H9 (cell line): Measurements from ENCODE around the gene ABCB11. TPM values are rescaled to one million over a fixed set of nuclear protein-coding genes. Genes with fewer than 3 reads are reported as not detected.

ENCODE experiments used
- DNase-seq: peaks from one replicate; pipeline ENCODE4 v3.0.0-alpha.2; 2017
- H2AFZ ChIP-seq: one replicate; pipeline ENCODE4 v1.6.1; 2013; ENCODE audit warnings: mild to moderate bottlenecking, low read length, control low read depth, moderate library complexity
- H2AK5ac ChIP-seq: 2 replicates; pipeline ENCODE4 v1.6.1; 2013; ENCODE audit warnings: low read length, control low read depth, mixed read lengths; ENCODE audit not compliant: insufficient read length
- H2BK120ac ChIP-seq: one replicate; pipeline ENCODE4 v1.6.1; 2013; ENCODE audit warnings: low read depth, mild to moderate bottlenecking, low read length, control low read depth, inconsistent platforms; ENCODE audit not compliant: poor library complexity, severe bottlenecking
- H2BK12ac ChIP-seq: 2 replicates; pipeline ENCODE4 v1.6.1; 2013; ENCODE audit warnings: low read length, control low read depth, mixed read lengths, low read depth; ENCODE audit not compliant: insufficient read length
- H2BK15ac ChIP-seq: 2 replicates; pipeline ENCODE4 v1.6.1; 2013; ENCODE audit warnings: low read depth, low read length, control low read depth
- H2BK20ac ChIP-seq: one replicate; pipeline ENCODE4 v1.6.1; 2013; ENCODE audit warnings: low read depth, mild to moderate bottlenecking, low read length, control low read depth, inconsistent platforms; ENCODE audit not compliant: poor library complexity, severe bottlenecking
- H2BK5ac ChIP-seq: 2 replicates; pipeline ENCODE4 v1.6.1; 2013; ENCODE audit warnings: low read length, control low read depth, mixed read lengths; ENCODE audit not compliant: insufficient read length
- H3K14ac ChIP-seq: 2 replicates; pipeline ENCODE4 v1.6.1; 2013; ENCODE audit warnings: low read length, control low read depth; ENCODE audit not compliant: insufficient read depth
- H3K18ac ChIP-seq: 2 replicates; pipeline ENCODE4 v1.6.1; 2013; ENCODE audit warnings: low read depth, mild to moderate bottlenecking, mixed read lengths, low read length, control low read depth; ENCODE audit not compliant: insufficient read length
- H3K23ac ChIP-seq: 2 replicates; pipeline ENCODE4 v1.6.1; 2013; ENCODE audit warnings: low read length, control low read depth, mixed read lengths, low read depth; ENCODE audit not compliant: insufficient read length
- H3K23me2 ChIP-seq: 2 replicates; pipeline ENCODE4 v1.6.1; 2013; ENCODE audit warnings: low read depth, mild to moderate bottlenecking, mixed read lengths, low read length, control low read depth; ENCODE audit not compliant: insufficient read length, poor library complexity, severe bottlenecking
- H3K27ac ChIP-seq: 2 replicates; pipeline ENCODE4 v1.5.1; 2013; ENCODE audit warnings: low read length, control low read depth, mixed read lengths, low read depth; ENCODE audit not compliant: insufficient read length
- H3K27me3 ChIP-seq: 2 replicates; pipeline ENCODE4 v1.6.1; 2013; ENCODE audit warnings: low read length, control low read depth, inconsistent platforms; ENCODE audit not compliant: insufficient read depth
- H3K4ac ChIP-seq: 2 replicates; pipeline ENCODE4 v1.6.1; 2013; ENCODE audit warnings: low read depth, mild to moderate bottlenecking, control low read depth, inconsistent platforms, low read length, moderate library complexity
- H3K4me1 ChIP-seq: 2 replicates; pipeline ENCODE4 v1.6.1; 2013; ENCODE audit warnings: low read length, control low read depth, inconsistent platforms; ENCODE audit not compliant: insufficient read depth
- H3K4me2 ChIP-seq: 2 replicates; pipeline ENCODE4 v1.6.1; 2013; ENCODE audit warnings: low read length, control low read depth, mixed read lengths; ENCODE audit not compliant: insufficient read length, insufficient read depth
- H3K56ac ChIP-seq: 2 replicates; pipeline ENCODE4 v1.6.1; 2013; ENCODE audit warnings: low read depth, mild to moderate bottlenecking, mixed read lengths, low read length, control low read depth; ENCODE audit not compliant: insufficient read length
- H3K79me1 ChIP-seq: 2 replicates; pipeline ENCODE4 v1.6.1; 2013; ENCODE audit warnings: low read depth, mild to moderate bottlenecking, moderate library complexity, low read length, control low read depth, inconsistent platforms; ENCODE audit not compliant: insufficient read depth, poor library complexity, severe bottlenecking
- H3K79me2 ChIP-seq: 2 replicates; pipeline ENCODE4 v1.6.1; 2013; ENCODE audit warnings: low read length, control low read depth, inconsistent platforms; ENCODE audit not compliant: insufficient read depth
- H3K9ac ChIP-seq: 2 replicates; pipeline ENCODE4 v1.6.1; 2013; ENCODE audit warnings: low read length, control low read depth, mixed read lengths; ENCODE audit not compliant: insufficient read length; ENCODE audit errors: extremely low read depth
- H3K9me3 ChIP-seq: one replicate; pipeline ENCODE4 v1.6.1; 2013; ENCODE audit warnings: low read depth, low read length, inconsistent platforms; ENCODE audit not compliant: control insufficient read depth
- H3T11ph ChIP-seq: one replicate; pipeline ENCODE4 v1.6.1; 2013; ENCODE audit warnings: mild to moderate bottlenecking, low read length, control low read depth, inconsistent platforms
- H4K20me1 ChIP-seq: one replicate; pipeline ENCODE4 v1.6.1; 2013; ENCODE audit not compliant: control insufficient read depth, insufficient read length, insufficient read depth
- H4K5ac ChIP-seq: 2 replicates; pipeline ENCODE4 v1.6.1; 2013; ENCODE audit warnings: low read depth, mild to moderate bottlenecking, mixed read lengths, low read length, control low read depth; ENCODE audit not compliant: insufficient read length
- H4K8ac ChIP-seq: replicated peaks from 2 replicates; pipeline ENCODE4 v1.6.1; 2013; ENCODE audit warnings: low read length, control low read depth, mixed read lengths, low read depth; ENCODE audit not compliant: insufficient read length
- H4K91ac ChIP-seq: 2 replicates; pipeline ENCODE4 v1.6.1; 2013; ENCODE audit warnings: low read depth, mild to moderate bottlenecking, moderate library complexity, mixed read lengths, low read length, control low read depth; ENCODE audit not compliant: insufficient read length
- H3K27ac Mint-ChIP-seq, 3 experiments: 2 replicates in 2 of 3; 3 replicates in 1 of 3; pipeline ENCODE4 v1.8.0; 2020 to 2021; ENCODE audit warnings: mixed read lengths in 3 of 3, mild to moderate bottlenecking in 1 of 3, moderate library complexity in 1 of 3
- H3K27me3 Mint-ChIP-seq: 2 replicates; pipeline ENCODE4 v1.8.0; 2021; ENCODE audit warnings: low read depth, mild to moderate bottlenecking, moderate library complexity, mixed read lengths
- H3K36me3 Mint-ChIP-seq, 3 experiments: 2 replicates in 2 of 3; 3 replicates in 1 of 3; pipeline ENCODE4 v1.8.0; 2020 to 2021; ENCODE audit warnings: low read depth in 3 of 3, mixed read lengths in 3 of 3; ENCODE audit not compliant: insufficient read depth in 1 of 3
- H3K4me1 Mint-ChIP-seq, 2 experiments: 2 replicates each; pipeline ENCODE4 v1.8.0; 2020; ENCODE audit warnings: mixed read lengths in 2 of 2
- H3K4me3 Mint-ChIP-seq, 2 experiments: 2 replicates in 1 of 2; 3 replicates in 1 of 2; pipeline ENCODE4 v1.8.0; 2020 to 2021; ENCODE audit warnings: mild to moderate bottlenecking in 2 of 2, mixed read lengths in 2 of 2, moderate library complexity in 1 of 2
- H3K9me3 Mint-ChIP-seq, 2 experiments: 2 replicates in 1 of 2; 3 replicates in 1 of 2; pipeline ENCODE4 v1.8.0; 2020; ENCODE audit warnings: mild to moderate bottlenecking in 2 of 2, mixed read lengths in 2 of 2, moderate library complexity in 1 of 2
- WGBS: extraction: QIAGEN DNeasy Blood & Tissue Kit; methylation state at CpG from one replicate; pipeline ENCODE4 v1.1.7; 2013; ENCODE audit warnings: missing lambda C conversion rate, low lambda C conversion rate, mixed read lengths; ENCODE audit not compliant: insufficient read length; ENCODE audit errors: extremely low coverage; 5-methylcytosine and 5-hydroxymethylcytosine counted together
- total RNA-seq: library from RNA; stranded (reverse); gene quantifications from 2 replicates; pipeline ENCODE4 v1.2.1, GENCODE V29; 2021
- TF ChIP-seq, protein P1 (sequence below): fragments of 200-600 bp; sonication (generic); conservative IDR thresholded peaks from 3 replicates; pipeline ENCODE4 v1.8.0; 2021; ENCODE audit warnings: antibody characterized with exemption, mild to moderate bottlenecking

The ABCB11 gene
- total RNA-seq, 1 experiment from 2014 or later = not detected

DNA sequence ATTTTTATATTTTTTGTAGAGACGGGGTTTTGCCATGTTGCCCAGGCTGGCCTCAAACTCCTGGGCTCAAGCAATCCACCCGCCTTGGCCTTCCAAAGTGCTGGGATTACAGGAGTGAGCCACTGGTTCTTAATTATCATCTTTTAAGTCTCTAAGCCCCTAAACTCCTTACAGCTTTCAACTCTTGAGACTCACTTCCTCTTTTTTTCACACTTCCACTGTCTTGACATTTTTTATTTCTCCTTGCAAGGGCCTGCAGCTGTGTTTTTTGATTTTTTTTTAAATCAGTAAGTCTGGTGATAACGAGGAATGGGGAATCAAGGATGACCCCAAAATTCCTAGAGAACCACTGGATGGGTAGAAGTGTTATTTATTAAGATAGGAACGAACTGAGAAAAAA is 8.6 kb upstream of the ABCB11 start:
- Histone ChIP-seq H2BK120ac (no peak overlapping the region), H3K79me2 (no peaks in the 10 kb centered on the region), H2BK12ac (no peak overlapping the region), H2AK5ac (no peak overlapping the region), H3K79me1 (no peaks in the 10 kb centered on the region), H3T11ph (no peak overlapping the region), H4K20me1 (no peaks in the 10 kb centered on the region), H3K23ac (no peak overlapping the region), H3K9ac (no peak overlapping the region), H4K5ac (no peak overlapping the region), H2BK5ac (no peak overlapping the region), H3K18ac (no peak overlapping the region), H3K27ac (no peak overlapping the region), H2AFZ (no peak overlapping the region), H3K4me1 (no peaks in the 10 kb centered on the region), H3K27me3 (no peaks in the 10 kb centered on the region), H3K56ac (no peak overlapping the region), H3K14ac (no peak overlapping the region), H3K23me2 (no peaks in the 10 kb centered on the region), H3K9me3 (no peaks in the 10 kb centered on the region), H3K4me2 (no peak overlapping the region), H2BK20ac (no peak overlapping the region), H4K8ac (no peak overlapping the region), H3K4ac (no peak overlapping the region), H4K91ac (no peak overlapping the region), H2BK15ac (no peak overlapping the region)
- no CpG with 5 or more reads among the region's 4 CpGs for WGBS
- TF ChIP-seq, protein P1, sequence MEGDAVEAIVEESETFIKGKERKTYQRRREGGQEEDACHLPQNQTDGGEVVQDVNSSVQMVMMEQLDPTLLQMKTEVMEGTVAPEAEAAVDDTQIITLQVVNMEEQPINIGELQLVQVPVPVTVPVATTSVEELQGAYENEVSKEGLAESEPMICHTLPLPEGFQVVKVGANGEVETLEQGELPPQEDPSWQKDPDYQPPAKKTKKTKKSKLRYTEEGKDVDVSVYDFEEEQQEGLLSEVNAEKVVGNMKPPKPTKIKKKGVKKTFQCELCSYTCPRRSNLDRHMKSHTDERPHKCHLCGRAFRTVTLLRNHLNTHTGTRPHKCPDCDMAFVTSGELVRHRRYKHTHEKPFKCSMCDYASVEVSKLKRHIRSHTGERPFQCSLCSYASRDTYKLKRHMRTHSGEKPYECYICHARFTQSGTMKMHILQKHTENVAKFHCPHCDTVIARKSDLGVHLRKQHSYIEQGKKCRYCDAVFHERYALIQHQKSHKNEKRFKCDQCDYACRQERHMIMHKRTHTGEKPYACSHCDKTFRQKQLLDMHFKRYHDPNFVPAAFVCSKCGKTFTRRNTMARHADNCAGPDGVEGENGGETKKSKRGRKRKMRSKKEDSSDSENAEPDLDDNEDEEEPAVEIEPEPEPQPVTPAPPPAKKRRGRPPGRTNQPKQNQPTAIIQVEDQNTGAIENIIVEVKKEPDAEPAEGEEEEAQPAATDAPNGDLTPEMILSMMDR = no peak
- H3K4me1 Mint-ChIP-seq = peaks cover 3% of the 10 kb centered on the region in 2 experiments
- H3K36me3 Mint-ChIP-seq = peaks cover 1 to 8% (median 2%) of the 10 kb centered on the region in 3 experiments; a peak in 5 of 7 replicates
- H3K9me3 Mint-ChIP-seq = peaks cover 18 to 23% of the 10 kb centered on the region in 2 experiments; a peak in 4 of 5 replicates
- H3K27me3 Mint-ChIP-seq = peaks cover 2% of the 10 kb centered on the region; the same call in 1 of the 2 replicates
- H3K4me3 Mint-ChIP-seq = no peak overlapping the region
- no peak for DNase-seq
- no peak overlapping the region for H3K27ac Mint-ChIP-seq
